Putamen (tissue), 1 donor: ENCODE results near the gene PRDM1.

Source experiments
- DNase-seq: peaks from one replicate; pipeline ENCODE4 v3.0.0-alpha.2; 2016; ENCODE audit warnings: low spot score

PRDM1 gene

DNA sequence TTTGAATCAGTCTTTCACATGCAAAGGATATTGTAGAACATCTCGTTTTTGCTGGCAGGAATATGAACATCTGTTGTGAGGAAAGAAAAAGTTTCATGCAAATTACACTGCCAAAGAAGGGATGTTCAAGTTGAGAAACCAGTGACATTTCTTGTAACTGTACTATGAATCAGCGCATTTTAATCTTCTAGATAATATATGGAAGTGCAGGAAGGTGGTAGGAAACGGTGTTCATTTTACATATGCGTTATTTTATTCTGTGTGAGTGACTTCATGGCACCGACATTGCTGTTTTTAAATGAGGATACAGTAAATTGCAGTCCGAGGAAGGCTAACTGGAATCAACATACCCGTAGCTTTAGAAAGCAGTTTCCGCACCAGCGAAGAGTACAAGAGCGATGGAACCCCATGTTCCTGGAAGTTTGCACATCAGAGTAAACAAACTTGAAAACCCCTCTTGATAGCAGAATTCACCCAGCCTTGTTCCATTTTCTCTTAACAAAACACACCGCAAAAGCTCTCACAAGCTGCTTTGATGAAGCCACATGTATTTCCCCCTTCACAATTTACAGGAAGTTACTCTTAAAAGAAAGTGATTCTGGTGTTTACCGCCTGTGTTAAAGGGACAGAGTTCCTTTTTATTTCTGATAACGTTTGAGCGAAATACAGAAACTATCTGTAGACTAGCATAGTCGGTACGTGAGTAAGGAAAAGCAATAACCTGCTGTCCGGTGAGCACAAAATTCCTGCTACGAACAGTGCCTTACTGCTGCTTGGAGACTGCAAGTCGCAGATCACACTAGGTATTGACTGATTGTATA is 11.5 kb downstream of the PRDM1 start:
- DNase-seq: peak; percentile 37

- DNase-seq: no peak
Measured at GRCh38 chr6:106098383-106099234, 12.5 kb downstream of the PRDM1 start.

DNA sequence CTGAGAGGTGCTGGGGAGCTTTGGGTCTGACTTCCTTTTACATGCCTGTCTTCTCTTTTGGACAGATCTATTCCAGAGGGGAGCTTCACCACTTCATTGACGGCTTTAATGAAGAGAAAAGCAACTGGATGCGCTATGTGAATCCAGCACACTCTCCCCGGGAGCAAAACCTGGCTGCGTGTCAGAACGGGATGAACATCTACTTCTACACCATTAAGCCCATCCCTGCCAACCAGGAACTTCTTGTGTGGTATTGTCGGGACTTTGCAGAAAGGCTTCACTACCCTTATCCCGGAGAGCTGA is 13.1 kb downstream of the PRDM1 start:
- DNase-seq: no peak

DNA sequence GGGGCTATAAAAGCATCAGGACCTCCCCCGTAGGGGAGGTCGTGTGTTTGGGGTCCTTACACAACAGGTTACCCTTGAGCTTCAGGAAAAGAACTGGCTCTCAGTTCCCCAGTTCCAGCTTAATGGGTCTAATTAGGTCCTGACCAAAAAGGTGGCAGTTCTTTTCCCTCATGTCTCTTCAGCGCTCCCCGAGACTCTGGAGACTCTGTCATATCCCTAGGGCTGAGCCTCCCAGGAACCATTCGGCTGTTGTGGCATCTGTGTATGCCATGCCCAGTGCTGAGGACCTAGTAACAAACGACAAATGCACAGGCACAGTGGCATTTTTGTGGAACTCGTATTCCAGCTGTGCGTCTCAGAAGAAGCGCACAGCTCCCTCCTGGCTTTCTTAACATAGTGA is 14.6 kb downstream of the PRDM1 start:
- no peak for DNase-seq

DNA sequence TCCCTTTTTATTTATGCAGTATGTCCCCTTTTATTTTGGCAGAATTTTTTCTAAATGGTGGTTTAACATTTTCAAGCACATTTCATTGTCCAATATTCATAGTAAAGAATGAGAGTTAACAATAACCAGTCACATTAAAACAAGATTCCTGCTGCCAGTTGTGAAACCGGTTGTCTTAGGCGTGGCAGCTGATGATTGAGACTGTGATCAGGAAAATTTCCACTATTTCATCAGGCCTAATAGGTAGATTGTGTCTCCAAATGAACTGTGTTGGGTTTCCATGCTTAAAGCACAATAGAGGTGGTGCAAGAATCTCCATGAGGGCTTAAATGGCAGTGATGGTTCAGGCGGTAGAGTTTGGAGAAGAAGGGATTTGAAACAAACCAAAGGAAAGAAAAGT is 15.3 kb downstream of the PRDM1 start:
- DNase-seq: no peak

DNA sequence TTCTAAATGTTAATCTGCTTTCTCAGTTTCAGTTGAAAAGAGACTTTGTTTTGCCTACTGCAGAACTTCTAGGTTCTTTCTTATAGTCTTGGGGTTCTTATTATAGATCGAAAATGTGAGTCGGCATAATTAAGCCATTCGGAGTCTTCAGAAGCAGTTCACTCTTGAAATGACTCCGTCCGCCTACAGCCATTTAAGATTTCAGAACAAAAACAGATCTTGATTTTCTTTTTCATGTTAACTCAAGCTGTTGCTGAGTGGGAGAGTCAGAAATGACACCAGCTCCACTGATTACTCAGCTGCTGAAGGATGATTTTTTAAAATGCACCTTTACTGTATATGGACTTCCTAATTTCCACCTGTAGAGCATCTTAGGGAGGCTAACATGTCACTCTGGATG is 15.9 kb downstream of the PRDM1 start:
- peak; percentile 68 for DNase-seq

GRCh38 chr6:106102967-106103727 is 17.0 kb downstream of the PRDM1 start:
- DNase-seq: no peak

DNA sequence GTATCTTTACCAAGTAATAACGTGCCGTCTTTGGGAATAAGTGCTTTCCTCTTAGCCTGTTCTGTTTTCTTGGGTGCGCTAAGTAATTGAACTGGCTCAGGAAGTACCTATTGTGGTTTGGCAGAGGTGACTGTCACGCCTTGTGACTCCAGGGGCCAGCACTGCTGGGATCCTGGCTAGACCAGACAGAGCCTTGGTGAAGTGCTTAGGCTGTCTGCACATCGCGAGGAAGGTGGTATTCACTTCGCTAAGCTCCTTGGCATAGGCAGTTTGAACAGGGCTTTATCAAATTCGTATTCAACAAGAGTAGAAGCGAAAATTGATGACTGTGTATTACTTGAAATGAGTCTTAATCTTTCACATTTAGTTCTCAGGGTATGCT is 17.6 kb downstream of the PRDM1 start:
- DNase-seq: no peak

- no peak for DNase-seq
Measured at GRCh38 chr6:106104476-106104875, 18.3 kb downstream of the PRDM1 start.

DNA sequence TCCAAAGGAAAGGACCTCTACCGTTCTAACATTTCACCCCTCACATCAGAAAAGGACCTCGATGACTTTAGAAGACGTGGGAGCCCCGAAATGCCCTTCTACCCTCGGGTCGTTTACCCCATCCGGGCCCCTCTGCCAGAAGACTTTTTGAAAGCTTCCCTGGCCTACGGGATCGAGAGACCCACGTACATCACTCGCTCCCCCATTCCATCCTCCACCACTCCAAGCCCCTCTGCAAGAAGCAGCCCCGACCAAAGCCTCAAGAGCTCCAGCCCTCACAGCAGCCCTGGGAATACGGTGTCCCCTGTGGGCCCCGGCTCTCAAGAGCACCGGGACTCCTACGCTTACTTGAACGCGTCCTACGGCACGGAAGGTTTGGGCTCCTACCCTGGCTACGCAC is 18.8 kb downstream of the PRDM1 start:
- DNase-seq: no peak

- no peak for DNase-seq
Measured at GRCh38 chr6:106105493-106105892, 19.4 kb downstream of the PRDM1 start.

GRCh38 chr6:106106276-106107042 is 20.3 kb downstream of the PRDM1 start:
- no peak for DNase-seq

GRCh38 chr6:106107043-106107613 is 21.0 kb downstream of the PRDM1 start:
- DNase-seq: no peak

GRCh38 chr6:106108129-106108528 is 22.0 kb downstream of the PRDM1 start:
- no peak for DNase-seq

- no peak for DNase-seq
Measured at GRCh38 chr6:106109029-106109428, 22.9 kb downstream of the PRDM1 start.

- DNase-seq: no peak
Measured at GRCh38 chr6:106110164-106110826, 24.2 kb downstream of the PRDM1 start.

DNA sequence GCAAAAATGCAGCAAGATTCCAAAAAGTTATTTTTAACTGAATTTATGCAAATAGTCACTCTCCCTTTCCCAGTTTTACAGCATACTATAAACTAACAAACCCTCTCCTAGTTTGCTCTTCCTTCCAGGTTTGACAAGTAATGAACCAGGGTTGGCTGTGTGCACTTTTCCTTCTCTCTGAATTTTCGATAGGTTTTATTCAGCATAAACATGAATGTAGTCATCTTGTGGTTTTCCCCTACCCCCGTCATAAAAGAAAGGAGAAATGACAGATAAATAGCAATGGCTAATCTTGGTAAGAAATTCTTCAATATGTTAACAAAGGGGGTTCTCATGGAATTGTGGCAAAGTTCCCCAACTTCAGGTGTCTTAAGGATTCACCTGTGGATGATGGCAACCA is 26.3 kb downstream of the PRDM1 start:
- no peak for DNase-seq

DNA sequence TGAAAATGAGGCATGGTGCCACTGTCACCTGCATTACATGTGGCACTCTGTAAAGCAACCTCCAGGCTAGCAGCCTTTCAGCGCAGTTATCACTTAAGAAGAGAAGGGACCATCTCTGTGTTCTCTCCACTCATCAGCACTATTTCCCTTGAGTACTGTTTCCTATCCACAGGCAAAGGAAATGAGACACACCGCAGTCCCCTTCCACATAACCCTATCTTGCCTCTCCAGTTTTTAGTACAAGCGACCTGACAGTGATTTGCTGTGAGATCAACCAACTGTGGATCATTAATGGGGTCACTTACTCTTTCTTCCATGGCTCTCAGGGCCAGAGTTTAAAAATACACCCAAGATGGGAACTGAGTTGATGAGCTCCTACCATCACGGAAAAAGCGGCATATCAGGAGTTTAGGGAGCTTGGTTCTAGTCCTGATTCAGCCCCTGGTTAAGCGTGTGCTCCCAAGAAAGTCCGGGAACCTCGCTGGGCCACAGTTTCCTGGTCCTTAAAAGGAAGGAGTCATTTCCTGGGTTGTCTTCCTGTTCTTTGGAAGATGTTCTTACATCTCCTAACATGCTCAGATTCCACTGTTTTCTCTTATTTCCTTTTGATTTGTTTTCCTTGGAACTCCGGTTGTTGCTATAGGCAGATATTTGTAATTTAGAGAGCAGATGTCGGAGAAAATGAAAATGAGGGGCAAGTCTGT is 27.3 kb downstream of the PRDM1 start:
- DNase-seq: no peak

DNA sequence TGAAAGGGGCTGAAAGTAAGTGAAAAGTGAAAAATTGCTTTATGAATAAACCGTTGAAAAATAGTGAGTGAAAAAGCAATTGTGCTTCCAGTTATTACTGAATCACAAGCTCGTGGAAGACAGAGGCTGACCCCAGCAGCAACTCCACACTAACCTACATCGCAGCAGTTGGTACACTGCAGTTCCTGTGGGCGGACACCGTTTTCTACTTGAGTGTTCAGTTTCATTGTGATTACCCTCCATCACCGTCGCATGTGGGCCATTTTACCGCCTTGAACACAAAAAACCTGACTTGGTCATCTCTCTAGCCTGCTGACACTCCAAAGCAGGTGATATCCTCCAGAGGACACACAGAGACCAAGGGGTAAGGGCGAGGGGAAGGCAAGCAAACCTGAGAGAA is 28.4 kb downstream of the PRDM1 start:
- DNase-seq: no peak

- DNase-seq: no peak
Measured at GRCh38 chr6:106115286-106115685, 29.1 kb downstream of the PRDM1 start.
